GM18868 (cell line): ENCODE data around the gene LCE3B.
A peak's percentile ranks its signal among the peaks of the same experiment; 100 is the strongest.
"Not testable (repeated sequence)": the region's sequence is repeated elsewhere in the genome, so short reads cannot be mapped to it uniquely, and the experiment has no call there.

Source experiments
- ATAC-seq: cut with Tn5 transposase; IDR thresholded peaks from one replicate; pipeline ENCODE4 v1.9.1; 2021; ENCODE audit warnings: mild to moderate bottlenecking, moderate library complexity; ENCODE audit not compliant: unreplicated experiment

The LCE3B gene, protein sequence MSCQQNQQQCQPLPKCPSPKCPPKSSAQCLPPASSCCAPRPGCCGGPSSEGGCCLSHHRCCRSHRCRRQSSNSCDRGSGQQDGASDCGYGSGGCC

DNA sequence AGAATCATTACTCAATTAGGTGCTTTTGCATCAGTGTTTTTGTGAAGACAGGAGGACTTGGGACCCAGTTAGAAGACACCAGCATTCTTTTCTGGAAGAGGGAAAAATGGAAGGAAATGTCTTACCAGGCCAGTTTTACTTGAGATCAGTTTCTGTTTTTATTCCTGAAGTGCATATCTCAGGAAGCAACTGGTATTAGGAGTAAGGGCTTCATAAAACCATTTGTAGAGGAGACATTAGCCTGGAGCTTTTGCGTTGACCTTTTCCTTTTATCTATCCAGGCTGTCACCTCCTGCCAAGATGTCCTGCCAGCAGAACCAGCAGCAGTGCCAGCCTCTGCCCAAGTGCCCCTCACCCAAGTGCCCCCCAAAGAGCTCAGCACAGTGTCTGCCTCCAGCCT, at the start of gene LCE3B:
TSS of gene LCE3B (plus strand) at position 301 of the 400 bp plus-strand sequence. CDS start at position 301, 0 bp downstream.
- ATAC-seq: no peak

DNA sequence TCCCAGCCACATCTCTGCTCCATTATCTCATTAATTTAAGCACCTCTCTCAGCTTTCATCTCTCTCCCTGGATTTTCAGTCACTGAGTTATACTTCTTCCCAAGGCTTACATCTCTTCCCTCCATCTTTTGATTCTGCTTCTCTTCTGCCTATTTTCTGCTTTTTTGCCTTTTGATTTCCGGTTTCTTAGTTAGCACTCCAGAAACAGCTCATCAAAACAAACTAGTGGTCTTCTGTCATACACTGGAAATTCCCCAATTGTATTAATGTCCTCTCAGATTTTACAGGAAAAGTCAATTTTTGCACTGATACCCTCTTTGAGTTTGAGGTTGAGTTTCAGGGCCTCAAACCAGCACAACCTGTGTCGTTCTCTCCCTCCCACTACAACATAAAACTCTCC, 48.5 kb upstream of the LCE3B start:
- ATAC-seq: no peak

DNA sequence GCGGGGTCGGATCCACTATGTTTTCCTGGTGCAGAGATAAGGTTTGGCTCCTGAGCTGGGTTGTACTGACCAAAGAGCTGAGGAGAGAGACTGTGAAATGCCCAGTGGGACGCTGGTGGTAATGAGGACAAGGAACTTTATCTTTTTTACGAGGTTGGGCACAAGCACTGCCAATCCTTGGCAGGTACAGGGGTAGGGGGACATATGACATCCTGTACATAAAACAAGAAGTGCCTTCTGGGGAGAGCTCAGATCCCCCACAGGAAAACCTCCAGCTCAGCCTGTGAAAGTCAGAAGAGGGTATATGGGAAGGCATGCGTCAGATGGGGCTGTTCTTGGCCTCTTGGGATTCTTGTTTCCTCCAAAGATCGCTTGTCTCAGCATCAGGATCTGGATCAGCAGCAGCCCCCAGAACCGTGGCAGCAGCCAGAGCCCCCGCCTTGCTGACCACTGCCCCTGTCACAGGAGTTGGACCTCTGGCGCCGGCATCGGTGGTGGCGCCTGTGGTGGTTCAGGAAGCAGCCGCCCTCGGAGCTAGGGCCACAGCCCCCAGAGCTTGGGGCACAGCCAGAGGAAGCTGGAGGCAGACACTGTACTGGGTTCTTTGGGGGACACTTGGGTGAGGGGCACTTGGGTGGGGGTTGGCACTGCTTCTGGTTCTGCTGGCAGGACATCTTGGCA, 47.9 kb upstream of the LCE3B start:
- no peak for ATAC-seq

DNA sequence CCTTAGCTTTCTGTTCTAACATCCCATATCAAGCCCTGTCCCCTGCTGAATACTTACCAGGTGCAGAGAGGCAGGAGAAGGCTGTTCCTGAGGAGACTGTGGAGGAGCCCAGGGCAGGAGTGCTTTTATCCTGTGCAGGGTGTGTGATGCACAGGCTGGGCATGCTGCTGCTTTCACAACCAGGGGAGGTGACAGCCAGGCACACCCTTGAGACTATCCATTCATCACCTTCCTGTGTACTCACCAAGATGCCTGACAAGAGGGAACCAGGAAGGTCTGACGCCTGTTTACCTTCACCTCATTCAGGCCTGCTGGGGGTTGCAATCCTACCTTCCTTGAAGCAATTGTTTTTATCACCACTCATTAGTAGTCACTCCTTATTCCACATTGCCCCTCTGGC, 46.9 kb upstream of the LCE3B start, which contains the start of gene LCE3E:
TSS of gene LCE3E (minus strand) at position 100 of the 400 bp plus-strand sequence. CDS start 572 bp downstream, outside the sequence.
- ATAC-seq: no peak

DNA sequence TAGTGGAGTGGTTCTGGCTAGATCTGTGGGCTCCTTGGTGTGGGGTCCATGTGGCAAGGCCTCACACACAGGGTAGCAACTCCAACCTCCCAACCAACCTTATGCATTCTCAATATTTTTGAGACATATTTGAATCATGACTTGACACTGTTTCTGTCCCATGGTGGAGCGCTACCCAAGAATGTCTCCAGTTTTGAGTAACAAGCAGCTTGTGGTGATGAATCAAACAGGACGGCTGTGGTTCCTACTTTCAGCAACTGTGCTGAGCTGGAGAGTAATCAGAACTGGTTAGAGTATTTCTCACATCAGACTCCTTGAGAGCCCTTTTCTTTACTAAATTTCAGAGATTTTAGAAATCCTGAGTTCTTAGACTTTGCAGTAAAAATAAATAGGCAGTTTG, 36.4 kb upstream of the LCE3B start:
- peak; percentile 64 for ATAC-seq

DNA sequence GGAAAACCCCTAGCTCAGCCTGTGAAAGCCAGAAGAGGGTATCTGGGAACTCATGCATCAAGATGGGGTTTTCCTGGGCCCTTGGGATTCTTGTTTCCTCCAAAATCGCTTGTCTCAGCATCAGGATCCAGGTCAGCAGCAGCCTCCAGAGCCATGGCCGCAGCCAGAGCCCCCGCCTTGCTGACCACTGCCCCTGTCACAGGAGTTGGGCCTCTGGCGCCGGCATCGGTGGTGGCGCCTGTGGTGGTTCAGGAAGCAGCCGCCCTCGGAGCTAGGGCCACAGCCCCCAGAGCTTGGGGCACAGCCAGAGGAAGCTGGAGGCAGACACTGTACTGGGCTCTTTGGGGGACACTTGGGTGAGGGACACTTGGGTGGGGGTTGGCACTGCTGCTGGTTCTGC, 34.1 kb upstream of the LCE3B start:
- ATAC-seq: not testable (repeated sequence)

DNA sequence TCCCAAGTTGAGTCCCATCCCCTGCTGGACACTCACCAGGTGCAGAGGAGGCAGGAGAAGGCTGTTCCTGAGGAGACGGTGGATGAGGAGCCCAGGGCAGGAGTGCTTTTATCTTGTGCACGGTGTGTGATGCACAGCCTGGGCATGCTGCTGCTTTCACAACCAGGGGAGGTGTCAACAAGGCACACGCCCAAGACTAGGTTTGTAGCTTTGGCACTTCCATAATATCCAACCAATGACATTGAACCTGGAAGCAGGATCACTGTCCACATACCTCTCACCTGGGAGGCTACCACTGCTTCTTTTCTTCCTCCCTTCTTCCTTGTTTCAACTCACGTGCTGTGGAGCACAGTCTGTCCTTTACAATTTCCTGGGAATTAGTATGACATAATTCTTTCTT, 33.2 kb upstream of the LCE3B start, which contains the start of gene LCE3D:
TSS of gene LCE3D (minus strand) at position 84 of the 400 bp plus-strand sequence. CDS start 580 bp downstream, outside the sequence.
- ATAC-seq: no peak

DNA sequence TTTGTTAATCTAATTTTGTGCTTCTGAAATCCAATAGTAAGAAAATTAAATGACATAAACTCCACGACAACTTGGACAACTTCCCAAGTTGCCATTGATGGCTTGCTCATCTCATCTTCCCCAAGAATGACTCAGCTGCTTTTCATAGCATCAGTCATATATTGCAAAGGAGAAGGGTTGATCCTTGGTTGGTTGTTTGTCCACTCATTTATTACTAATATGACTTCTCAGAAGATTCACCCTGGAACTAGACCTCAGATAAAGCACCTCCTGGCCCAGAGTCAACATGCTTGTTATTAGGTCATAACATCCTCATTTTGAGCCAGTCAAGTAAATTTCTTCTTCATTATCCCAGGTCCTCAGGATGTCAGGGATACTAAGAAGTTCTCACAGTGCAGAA, 31.0 kb upstream of the LCE3B start:
- no peak for ATAC-seq

DNA sequence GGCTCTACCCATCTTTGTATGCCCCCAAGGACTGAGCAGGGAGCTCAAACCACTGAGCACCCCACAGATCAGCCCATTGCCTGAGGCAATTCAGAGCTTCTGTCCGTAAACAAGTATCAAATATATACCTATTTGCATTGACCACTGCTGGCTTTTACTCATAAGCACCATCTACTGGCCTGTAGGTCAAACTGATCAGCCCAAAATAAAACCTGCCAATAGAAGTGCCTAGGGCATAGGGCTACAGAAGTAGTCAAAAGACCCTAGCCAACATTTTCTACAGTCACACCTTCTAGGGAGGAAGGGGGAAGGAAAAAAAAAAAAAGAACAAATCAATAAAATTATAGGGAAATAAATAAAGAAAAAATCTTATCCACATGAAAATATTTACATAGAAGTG, 28.0 kb upstream of the LCE3B start:
- no peak for ATAC-seq

DNA sequence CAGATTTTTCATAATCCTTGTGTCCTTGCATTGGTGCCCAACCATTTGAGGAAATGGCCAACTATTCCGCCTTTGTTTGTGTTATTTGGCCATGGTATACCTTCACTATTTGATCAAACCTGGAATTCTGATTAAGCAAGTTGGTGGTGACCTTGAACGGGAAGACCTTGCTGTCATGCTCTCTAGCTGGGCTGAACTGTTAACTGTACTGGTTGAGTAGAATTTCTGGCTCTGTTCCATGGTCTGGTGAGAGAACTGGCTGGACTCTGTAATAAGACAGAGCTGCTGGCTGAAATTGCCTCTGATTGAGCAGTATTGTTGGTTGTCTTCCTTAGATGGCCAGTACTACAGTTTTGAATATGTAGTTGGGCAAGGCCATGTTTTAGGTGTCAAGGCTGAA, 16.6 kb upstream of the LCE3B start:
- ATAC-seq: no peak

DNA sequence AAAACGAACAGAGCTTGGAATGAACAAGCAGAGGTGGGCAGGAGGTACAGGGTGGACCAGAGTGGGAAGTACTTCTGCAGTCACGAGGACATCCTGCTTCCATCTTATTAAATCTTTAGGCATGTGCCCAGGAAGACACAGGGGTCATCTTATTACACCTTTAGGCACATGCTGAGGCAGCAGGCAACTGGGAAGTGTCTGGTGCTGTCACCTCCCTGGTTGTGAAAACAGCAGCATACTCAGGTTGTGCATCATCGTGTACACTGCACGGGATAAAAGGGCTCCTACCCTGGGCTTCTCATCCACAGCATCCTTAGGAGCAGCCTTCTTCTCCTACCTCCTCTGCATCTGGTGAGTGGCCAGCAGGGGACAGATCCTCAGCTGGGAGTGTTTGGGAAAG, 13.7 kb upstream of the LCE3B start, which contains the start of gene LCE3C:
TSS of gene LCE3C (plus strand) at position 301 of the 400 bp plus-strand sequence. CDS start 498 bp downstream, outside the sequence.
- no peak for ATAC-seq

DNA sequence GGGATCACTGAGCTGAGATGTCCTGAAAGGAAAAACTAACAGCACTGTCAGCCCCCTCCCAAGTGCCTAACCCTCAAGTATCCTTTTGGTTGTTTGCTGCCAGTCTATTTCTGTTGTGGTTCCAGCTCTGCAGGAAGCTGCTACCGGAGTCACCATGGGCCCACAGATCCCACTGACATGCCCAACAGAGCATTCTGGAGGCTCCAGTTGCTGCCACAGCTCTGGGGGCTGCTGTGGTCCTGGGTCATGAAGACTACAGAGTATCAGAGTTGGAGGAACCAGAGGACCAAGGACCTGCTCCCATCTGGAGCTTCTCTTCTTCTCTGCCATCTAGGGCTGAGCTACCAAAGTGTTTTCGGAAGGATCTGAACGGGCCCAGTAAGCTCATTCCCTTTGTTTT, 8.4 kb downstream of the LCE3B start:
- no peak for ATAC-seq

DNA sequence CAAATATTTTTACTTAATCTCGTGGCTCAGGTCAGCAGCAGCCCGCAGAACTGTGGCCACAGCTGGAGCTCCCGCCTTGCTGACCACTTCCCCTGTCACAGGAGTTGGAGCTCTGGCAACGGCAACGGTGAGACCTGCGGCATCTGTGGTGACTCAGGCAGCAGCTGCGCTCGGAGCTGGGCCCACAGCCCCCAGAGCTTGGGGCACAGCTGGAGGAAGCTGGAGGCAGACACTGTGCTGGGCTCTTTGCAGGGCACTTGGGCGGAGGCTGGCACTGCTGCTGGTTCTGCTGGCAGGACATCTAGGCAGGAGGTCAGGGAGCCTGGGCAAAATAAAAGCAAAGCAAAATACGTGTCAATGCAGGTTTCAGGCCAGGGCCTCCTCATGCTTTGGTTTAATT, 9.2 kb downstream of the LCE3B start, which contains the start of gene LCE3A:
TSS of gene LCE3A (minus strand) at position 301 of the 400 bp plus-strand sequence. CDS start at position 301, 0 bp downstream.
- ATAC-seq: no peak

DNA sequence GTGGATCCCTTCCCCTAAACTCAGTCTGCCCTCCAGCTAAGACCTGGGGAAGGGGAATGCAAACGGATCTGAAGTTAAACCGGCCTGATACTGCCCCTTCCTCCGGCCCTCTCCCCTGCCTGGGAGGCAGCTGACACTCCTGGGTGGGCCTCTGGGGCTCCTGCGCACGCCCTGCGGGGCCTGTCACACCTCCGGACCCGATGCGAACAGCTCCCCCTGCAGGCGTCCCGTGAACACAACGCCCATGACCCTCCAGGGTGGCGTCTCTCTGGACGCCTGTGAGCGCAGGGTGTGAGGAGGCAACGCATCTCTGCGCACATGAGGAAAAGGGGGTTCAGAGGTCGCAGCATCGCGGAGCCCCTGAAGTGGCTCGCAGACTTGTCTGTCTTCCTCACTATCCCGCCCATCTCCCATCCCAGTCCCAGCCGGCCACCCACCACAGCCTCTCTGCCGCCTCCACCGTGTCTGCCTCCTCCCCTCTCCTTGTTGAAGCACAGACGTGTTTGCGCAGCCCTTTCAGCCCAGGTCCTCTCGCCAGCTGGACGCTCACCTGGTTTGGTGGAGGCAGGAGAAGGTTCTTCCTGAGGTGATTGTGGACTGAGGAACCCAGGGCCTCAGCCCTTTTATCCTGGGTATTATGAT, 9.7 kb downstream of the LCE3B start:
- ATAC-seq: no peak

DNA sequence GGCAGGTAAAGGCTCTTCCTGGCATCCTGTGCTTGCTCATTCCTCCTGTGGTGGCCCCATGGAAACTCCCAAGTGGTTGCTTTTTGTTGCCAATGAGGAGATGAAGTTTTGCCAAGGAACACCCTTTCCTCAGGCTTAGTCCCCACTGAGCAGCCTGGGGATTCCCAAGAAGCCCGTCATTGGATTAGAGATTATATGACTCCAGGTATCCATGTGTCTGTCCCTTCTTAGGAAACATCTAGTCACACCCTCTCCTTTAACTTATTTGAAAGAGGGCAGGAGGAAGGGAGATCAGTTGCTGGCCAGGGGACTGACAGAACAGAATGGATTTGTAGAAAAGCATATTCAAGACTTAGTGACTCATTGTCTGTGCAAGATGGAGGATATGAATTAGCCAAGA, 13.1 kb downstream of the LCE3B start:
- ATAC-seq: no peak

DNA sequence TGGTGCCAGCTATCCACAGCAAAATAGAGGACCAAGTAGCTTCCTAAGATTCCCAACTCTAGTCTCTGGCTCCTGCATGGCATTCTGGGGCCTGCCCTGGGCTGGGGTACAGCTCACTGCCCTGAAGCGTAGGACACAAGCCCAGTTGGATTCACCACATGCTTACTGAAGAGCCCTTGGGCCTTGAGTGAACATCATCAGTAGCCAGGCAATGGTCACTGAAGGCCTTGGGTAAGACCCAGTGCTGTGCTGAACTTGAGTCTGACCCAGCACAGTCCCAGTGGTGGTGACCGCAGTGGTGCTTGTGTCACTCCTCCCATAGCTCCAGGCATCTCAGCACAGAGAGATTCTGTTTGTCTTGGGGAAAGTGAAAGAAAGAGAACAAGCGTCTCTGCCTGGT, 17.0 kb downstream of the LCE3B start:
- ATAC-seq: no peak

DNA sequence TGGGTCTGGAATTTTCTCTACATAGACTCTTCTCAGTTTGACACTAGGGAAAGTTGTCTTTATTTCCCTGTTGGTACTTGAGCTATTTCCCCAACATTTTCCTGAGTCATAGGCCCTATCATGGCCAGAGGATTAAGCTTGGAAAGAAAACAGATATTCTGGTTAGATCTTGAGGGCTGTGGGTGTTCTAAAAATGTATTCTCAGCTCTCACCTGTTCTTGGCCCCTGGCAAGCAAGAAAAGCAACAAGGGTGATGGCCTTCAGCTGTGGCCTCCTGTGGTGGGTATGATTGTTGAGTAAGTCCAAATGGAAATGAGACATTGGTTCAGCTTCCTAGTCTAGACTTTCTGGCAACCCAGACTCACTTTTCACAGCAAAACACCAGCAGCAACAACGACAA, 26.7 kb downstream of the LCE3B start:
- ATAC-seq: no peak

DNA sequence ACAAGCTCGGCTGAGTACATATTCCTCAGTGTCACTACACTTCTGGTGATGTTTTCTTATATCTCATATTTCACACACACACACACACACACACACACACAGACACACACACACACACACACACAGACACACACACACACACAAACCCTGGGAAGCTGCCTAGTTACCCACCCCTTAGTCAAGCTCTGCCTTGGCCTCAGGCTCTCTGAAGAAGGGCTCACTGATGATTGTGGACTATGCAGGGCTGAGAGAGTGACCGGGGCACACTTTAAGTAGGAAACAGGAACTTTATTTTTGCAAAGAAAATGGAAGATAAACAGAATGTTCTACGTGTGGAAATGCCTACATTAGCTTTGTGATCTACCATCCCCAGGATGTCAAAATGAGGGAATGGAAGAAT, 30.3 kb downstream of the LCE3B start:
- no peak for ATAC-seq

DNA sequence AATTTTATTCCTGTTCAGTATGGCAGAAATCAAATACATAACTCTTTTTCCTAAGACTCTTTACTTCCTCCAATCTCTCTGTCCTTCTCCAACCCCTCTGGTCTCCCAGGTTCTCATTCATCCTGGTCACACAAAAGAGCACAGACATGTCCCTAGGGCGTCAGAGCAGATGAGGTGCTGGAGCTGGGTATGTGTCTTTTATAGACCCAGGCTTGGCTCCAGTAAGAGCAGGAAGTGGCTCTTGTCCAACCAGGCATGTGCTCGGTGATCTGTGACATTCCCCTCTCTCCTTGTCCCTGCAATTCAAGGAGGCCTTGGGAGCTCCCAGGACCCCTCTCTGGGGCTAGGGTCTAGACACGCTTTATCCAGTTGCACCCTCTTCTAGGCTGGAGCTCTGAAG, 31.5 kb downstream of the LCE3B start:
- ATAC-seq: no peak

DNA sequence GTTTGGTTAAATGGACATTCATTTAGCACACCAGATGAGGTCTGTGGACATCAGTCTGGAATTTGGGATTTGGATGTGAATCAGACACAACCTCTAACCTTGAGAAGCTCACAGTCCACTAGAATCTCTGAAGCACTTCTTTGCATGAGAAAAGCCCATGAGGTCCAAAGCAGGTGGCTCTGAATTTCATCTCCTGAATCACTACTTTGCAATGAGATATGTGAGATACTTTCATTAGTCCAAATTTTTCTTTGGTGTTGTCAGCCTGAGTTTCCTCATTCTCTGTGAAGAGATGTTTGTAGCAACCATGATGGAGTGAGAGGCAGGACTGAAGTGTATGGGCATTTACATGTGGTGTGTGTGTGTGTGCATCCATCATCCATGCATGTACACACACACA, 33.0 kb downstream of the LCE3B start:
- no peak for ATAC-seq

DNA sequence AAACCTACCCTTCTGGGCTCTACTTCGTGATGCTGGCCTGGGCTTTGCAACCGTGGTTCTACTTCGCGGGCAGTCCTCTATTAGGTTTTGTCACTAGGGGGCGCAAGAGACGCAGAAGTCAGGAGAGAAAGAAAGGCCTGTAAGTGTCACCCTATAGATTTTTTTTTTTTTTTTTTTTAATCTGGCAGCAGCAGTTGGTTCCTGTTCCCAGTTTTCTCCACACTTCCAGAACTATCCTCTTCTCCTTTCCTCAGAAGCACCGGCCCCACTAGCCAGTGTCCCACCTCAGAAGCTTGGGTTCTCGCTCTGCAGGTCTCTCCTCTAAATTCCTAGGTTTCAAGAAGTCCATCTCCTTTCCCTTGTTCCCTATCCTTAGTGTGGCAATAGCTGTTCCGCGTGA, 40.5 kb downstream of the LCE3B start:
- ATAC-seq: no peak

DNA sequence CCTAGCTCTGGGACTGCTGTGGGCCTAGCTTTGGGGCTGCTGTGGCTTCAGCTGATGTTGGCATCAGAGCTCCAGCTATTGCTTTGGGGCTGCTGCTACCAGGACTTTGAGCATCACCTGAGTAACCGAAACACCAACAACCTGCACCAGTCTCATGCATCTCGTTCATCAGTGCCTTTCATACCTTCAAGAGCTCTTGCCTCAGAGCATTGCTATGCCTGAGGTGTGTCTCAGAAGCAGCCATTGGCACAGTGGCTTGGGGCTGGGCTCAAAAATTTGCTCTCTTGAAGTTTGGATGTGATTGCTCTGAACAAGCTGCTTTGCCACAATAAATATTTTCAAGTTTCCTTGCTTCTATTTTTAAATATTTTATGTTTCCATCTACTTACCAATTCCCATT, 42.8 kb downstream of the LCE3B start:
- no peak for ATAC-seq
